HG03159 (cell line): ENCODE data around the gene CD6.

ENCODE experiments used
- ATAC-seq: cut with Tn5 transposase; IDR thresholded peaks from one replicate; pipeline ENCODE4 v1.9.1; 2021; ENCODE audit warnings: mild to moderate bottlenecking, moderate library complexity; ENCODE audit not compliant: unreplicated experiment

The CD6 gene

GRCh38 chr11:61007956-61008896 is 36.7 kb downstream of the CD6 start:
- ATAC-seq = no peak

- ATAC-seq = no peak
Observed at GRCh38 chr11:61008971-61009370, 37.5 kb downstream of the CD6 start.

GRCh38 chr11:61009392-61010275 is 38.2 kb downstream of the CD6 start:
- ATAC-seq = no peak

- ATAC-seq = no peak
Observed at GRCh38 chr11:61010466-61011228, 39.2 kb downstream of the CD6 start.

GRCh38 chr11:61011229-61011870 is 39.9 kb downstream of the CD6 start:
- no peak for ATAC-seq

- ATAC-seq = no peak
Observed at GRCh38 chr11:61011950-61012736, 40.7 kb downstream of the CD6 start.

GRCh38 chr11:61012737-61013215 is 41.3 kb downstream of the CD6 start:
- no peak for ATAC-seq

- ATAC-seq = no peak
Observed at GRCh38 chr11:61018059-61018458, 46.6 kb downstream of the CD6 start.

GRCh38 chr11:61019037-61019831 is 47.8 kb downstream of the CD6 start:
- no peak for ATAC-seq

- no peak for ATAC-seq
Observed at GRCh38 chr11:61019832-61020405, 48.4 kb downstream of the CD6 start.

GRCh38 chr11:61020551-61021235 is 49.2 kb downstream of the CD6 start:
- ATAC-seq = no peak

- ATAC-seq = no peak
Observed at GRCh38 chr11:61021661-61022212, 50.3 kb downstream of the CD6 start.

- ATAC-seq = no peak
Observed at GRCh38 chr11:61022311-61023085, 51.0 kb downstream of the CD6 start.

GRCh38 chr11:61023086-61023965 is 51.8 kb downstream of the CD6 start:
- no peak for ATAC-seq

- no peak for ATAC-seq
Observed at GRCh38 chr11:61023966-61024295, 52.5 kb downstream of the CD6 start.
